HepG2 (cell line): ENCODE data around the gene DPH2. TPM values are rescaled to one million over a fixed set of nuclear protein-coding genes. Genes with fewer than 3 reads are reported as not detected.
A peak's percentile ranks its signal among the peaks of the same experiment; 100 is the strongest.

Source experiments
- FLYWCH1 ChIP-seq: sonication (generic); formaldehyde crosslinking; IDR thresholded peaks from 2 replicates; pipeline ENCODE4 v1.8.1; 2023; ENCODE audit warnings: mild to moderate bottlenecking, missing genetic modification reagents
- TMF1 ChIP-seq: sonication (generic); formaldehyde crosslinking; IDR thresholded peaks from 2 replicates; pipeline ENCODE4 v1.8.1; 2022; ENCODE audit warnings: low read depth, missing genetic modification reagents
- ZBTB42 ChIP-seq: sonication (generic); formaldehyde crosslinking; IDR thresholded peaks from 2 replicates; pipeline ENCODE4 v1.5.0; 2020; ENCODE audit warnings: mild to moderate bottlenecking, missing genetic modification reagents
- ZNF251 ChIP-seq: sonication (generic); formaldehyde crosslinking; IDR thresholded peaks from 2 replicates; pipeline ENCODE4 v1.9.0; 2021; ENCODE audit warnings: mild to moderate bottlenecking, missing genetic modification reagents
- polyA plus RNA-seq, 8 experiments: library from polyadenylated mRNA; depleted of rRNA in 3 of 8; stranded (reverse) in 7 of 8; unstranded in 1 of 8; fragments of >200 nt; fragmentation: Illumina TruSeq in 4 of 8; extraction: Trizol in 4 of 8; gene quantifications; 2 replicates each; pipeline versions ENCODE4 v1.2.1 to v1.2.3, GENCODE V29; 2011 to 2016; ENCODE audit warnings: low read depth in 4 of 8, missing spikeins in 1 of 8, mixed read lengths in 1 of 8; ENCODE audit not compliant: insufficient read depth in 1 of 8
- total RNA-seq, 5 experiments: library from RNA; depleted of rRNA; stranded (reverse); fragments of >200 nt; fragmentation: Illumina TruSeq; extraction: Trizol; gene quantifications; 2 replicates each; pipeline ENCODE4 v1.2.3, GENCODE V29; 2016; ENCODE audit warnings: low read depth in 1 of 5
- TF ChIP-seq, protein P1 (sequence below), 2 experiments: fragments of 450-650 bp in 1 of 2; sonication (generic) in 1 of 2; formaldehyde crosslinking in 1 of 2; IDR thresholded peaks; 2 replicates each; pipeline versions ENCODE4 v1.6.1 to v1.8.0; 2016 to 2022; ENCODE audit warnings: antibody characterized with exemption in 1 of 2, mild to moderate bottlenecking in 1 of 2, missing genetic modification reagents in 1 of 2
- TF ChIP-seq, protein P2 (sequence below): sonication (generic); formaldehyde crosslinking; IDR thresholded peaks from 2 replicates; pipeline ENCODE4 v1.4.0; 2020; ENCODE audit warnings: missing genetic modification reagents
- TF ChIP-seq, protein P3 (sequence below): sonication (generic); formaldehyde crosslinking; IDR thresholded peaks from 2 replicates; pipeline ENCODE4 v1.5.0; 2020; ENCODE audit warnings: mild to moderate bottlenecking, missing genetic modification reagents, moderate library complexity
- TF ChIP-seq, protein P4 (sequence below): sonication (generic); formaldehyde crosslinking; IDR thresholded peaks from 2 replicates; pipeline ENCODE4 v1.4.0; 2020; ENCODE audit warnings: missing genetic modification reagents

DPH2 gene
- total and polyA plus RNA-seq, 2 of the 13 experiments (the other 11 are each of a cell fraction or from before 2014, with no cell fraction given) = 32.2 to 38.3 TPM

DNA sequence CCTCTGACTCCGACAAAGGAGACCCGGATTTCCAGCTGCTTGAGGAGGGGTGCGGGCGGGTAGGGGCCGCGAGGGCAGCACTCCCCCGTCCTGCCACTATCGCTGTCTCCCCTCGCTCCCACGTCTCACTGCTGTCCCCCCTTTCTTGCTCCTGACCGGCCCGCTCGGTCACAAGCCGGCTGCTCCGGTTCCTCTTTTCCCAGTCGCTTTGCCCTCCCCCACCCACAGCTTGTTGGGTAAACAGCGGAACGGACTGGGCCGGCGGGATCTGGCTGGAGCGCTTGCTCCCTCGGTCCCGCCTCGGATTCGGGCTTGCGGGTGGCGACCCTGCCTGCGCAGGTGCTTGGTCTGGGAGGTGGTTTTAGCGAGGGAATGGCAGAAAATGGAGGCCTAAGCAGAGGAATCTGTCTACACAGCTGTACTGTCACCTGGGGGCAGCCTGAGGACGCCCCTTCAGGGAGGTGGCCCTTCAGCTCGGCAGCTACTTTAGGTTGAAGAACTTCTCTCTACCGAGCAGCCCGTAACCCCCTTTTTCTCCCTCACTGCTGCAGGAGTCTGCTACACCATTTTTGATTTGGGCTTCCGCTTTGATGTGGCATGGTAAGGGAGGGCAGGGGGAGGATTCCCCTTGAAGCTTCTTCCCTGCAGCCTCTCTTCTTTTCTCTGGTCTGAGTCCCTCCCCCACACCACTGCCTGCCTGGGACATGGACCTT, 5.6 kb downstream of the DPH2 start (continued):
- TF ChIP-seq, protein P1, sequence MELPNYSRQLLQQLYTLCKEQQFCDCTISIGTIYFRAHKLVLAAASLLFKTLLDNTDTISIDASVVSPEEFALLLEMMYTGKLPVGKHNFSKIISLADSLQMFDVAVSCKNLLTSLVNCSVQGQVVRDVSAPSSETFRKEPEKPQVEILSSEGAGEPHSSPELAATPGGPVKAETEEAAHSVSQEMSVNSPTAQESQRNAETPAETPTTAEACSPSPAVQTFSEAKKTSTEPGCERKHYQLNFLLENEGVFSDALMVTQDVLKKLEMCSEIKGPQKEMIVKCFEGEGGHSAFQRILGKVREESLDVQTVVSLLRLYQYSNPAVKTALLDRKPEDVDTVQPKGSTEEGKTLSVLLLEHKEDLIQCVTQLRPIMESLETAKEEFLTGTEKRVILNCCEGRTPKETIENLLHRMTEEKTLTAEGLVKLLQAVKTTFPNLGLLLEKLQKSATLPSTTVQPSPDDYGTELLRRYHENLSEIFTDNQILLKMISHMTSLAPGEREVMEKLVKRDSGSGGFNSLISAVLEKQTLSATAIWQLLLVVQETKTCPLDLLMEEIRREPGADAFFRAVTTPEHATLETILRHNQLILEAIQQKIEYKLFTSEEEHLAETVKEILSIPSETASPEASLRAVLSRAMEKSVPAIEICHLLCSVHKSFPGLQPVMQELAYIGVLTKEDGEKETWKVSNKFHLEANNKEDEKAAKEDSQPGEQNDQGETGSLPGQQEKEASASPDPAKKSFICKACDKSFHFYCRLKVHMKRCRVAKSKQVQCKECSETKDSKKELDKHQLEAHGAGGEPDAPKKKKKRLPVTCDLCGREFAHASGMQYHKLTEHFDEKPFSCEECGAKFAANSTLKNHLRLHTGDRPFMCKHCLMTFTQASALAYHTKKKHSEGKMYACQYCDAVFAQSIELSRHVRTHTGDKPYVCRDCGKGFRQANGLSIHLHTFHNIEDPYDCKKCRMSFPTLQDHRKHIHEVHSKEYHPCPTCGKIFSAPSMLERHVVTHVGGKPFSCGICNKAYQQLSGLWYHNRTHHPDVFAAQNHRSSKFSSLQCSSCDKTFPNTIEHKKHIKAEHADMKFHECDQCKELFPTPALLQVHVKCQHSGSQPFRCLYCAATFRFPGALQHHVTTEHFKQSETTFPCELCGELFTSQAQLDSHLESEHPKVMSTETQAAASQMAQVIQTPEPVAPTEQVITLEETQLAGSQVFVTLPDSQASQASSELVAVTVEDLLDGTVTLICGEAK (IDR thresholded peaks at IDR 0.05) = no peak
- TF ChIP-seq, protein P1 (CRISPR knock-in tag; IDR thresholded peaks at IDR 0.05) = no peak
- TF ChIP-seq, protein P2, sequence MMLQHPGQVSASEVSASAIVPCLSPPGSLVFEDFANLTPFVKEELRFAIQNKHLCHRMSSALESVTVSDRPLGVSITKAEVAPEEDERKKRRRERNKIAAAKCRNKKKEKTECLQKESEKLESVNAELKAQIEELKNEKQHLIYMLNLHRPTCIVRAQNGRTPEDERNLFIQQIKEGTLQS (CRISPR knock-in tag) = no peak
- TF ChIP-seq TMF1 = no peak
- TF ChIP-seq, protein P3, sequence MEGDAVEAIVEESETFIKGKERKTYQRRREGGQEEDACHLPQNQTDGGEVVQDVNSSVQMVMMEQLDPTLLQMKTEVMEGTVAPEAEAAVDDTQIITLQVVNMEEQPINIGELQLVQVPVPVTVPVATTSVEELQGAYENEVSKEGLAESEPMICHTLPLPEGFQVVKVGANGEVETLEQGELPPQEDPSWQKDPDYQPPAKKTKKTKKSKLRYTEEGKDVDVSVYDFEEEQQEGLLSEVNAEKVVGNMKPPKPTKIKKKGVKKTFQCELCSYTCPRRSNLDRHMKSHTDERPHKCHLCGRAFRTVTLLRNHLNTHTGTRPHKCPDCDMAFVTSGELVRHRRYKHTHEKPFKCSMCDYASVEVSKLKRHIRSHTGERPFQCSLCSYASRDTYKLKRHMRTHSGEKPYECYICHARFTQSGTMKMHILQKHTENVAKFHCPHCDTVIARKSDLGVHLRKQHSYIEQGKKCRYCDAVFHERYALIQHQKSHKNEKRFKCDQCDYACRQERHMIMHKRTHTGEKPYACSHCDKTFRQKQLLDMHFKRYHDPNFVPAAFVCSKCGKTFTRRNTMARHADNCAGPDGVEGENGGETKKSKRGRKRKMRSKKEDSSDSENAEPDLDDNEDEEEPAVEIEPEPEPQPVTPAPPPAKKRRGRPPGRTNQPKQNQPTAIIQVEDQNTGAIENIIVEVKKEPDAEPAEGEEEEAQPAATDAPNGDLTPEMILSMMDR = peak; percentile 16; the same call in 1 of the 2 replicates
- TF ChIP-seq ZNF251 (CRISPR knock-in tag) = no peak
- TF ChIP-seq, protein P4, sequence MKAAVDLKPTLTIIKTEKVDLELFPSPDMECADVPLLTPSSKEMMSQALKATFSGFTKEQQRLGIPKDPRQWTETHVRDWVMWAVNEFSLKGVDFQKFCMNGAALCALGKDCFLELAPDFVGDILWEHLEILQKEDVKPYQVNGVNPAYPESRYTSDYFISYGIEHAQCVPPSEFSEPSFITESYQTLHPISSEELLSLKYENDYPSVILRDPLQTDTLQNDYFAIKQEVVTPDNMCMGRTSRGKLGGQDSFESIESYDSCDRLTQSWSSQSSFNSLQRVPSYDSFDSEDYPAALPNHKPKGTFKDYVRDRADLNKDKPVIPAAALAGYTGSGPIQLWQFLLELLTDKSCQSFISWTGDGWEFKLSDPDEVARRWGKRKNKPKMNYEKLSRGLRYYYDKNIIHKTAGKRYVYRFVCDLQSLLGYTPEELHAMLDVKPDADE (CRISPR knock-in tag) = 0 out of 2 replicates have a peak, but pooled peaks have one; percentile 32
- 0 out of 2 replicates have a peak, but pooled peaks have one; percentile 53 for TF ChIP-seq ZBTB42
- 0 out of 2 replicates have a peak, but pooled peaks have one; percentile 57 for TF ChIP-seq FLYWCH1 (CRISPR knock-in tag)
